Neural progenitor cell (in vitro differentiated cells): ENCODE results near the gene HOXA1. TPM values are rescaled to one million over a fixed set of nuclear protein-coding genes. Genes with fewer than 3 reads are reported as not detected.

Source experiments
- DNase-seq: peaks from one replicate; pipeline ENCODE4 v3.0.0-alpha.2; 2016; ENCODE audit warnings: low spot score
- H2AFZ ChIP-seq: fragments of 200-600 bp; sonication (generic); replicated peaks from 2 replicates; pipeline ENCODE4 v1.6.1; 2016; ENCODE audit warnings: antibody characterized with exemption
- H3F3A ChIP-seq: fragments of 200-600 bp; sonication (generic); 2 replicates; pipeline ENCODE4 v1.6.1; 2016; ENCODE audit warnings: antibody characterized with exemption, low read depth
- H3K27ac ChIP-seq: fragments of 200-600 bp; sonication (generic); 2 replicates; pipeline ENCODE4 v1.5.1; 2016; ENCODE audit warnings: mild to moderate bottlenecking
- H3K27me3 ChIP-seq: fragments of 200-600 bp; sonication (generic); 2 replicates; pipeline ENCODE4 v1.6.1; 2016; ENCODE audit warnings: mild to moderate bottlenecking, moderate library complexity
- H3K36me3 ChIP-seq: fragments of 200-600 bp; sonication (generic); 2 replicates; pipeline ENCODE4 v1.5.1; 2016
- H3K4me1 ChIP-seq: fragments of 200-600 bp; sonication (generic); 2 replicates; pipeline ENCODE4 v1.6.1; 2016; ENCODE audit warnings: mixed run types
- H3K4me2 ChIP-seq: fragments of 200-600 bp; sonication (generic); 2 replicates; pipeline ENCODE4 v1.6.1; 2016
- H3K4me3 ChIP-seq: fragments of 200-600 bp; sonication (generic); 2 replicates; pipeline ENCODE4 v1.5.1; 2016
- H3K79me2 ChIP-seq: fragments of 200-600 bp; sonication (generic); 2 replicates; pipeline ENCODE4 v1.6.1; 2016; ENCODE audit warnings: low read depth
- H3K9ac ChIP-seq: fragments of 200-600 bp; sonication (generic); 2 replicates; pipeline ENCODE4 v1.6.1; 2016
- H3K9me3 ChIP-seq: fragments of 200-600 bp; sonication (generic); 2 replicates; pipeline ENCODE4 v1.5.1; 2016; ENCODE audit warnings: low read depth
- H4K20me1 ChIP-seq: fragments of 200-600 bp; sonication (generic); 2 replicates; pipeline ENCODE4 v1.6.1; 2016; ENCODE audit warnings: low read depth
- H3K27ac Mint-ChIP-seq: 3 replicates; pipeline ENCODE4 v1.8.0; 2021; ENCODE audit warnings: mixed read lengths
- H3K27me3 Mint-ChIP-seq: 2 replicates; pipeline ENCODE4 v1.8.0; 2022; ENCODE audit warnings: low read depth, mild to moderate bottlenecking, inconsistent platforms, moderate library complexity, mixed read lengths; ENCODE audit not compliant: insufficient read depth
- H3K36me3 Mint-ChIP-seq: 3 replicates; pipeline ENCODE4 v1.8.0; 2021; ENCODE audit warnings: mixed read lengths
- H3K4me1 Mint-ChIP-seq: 3 replicates; pipeline ENCODE4 v1.8.0; 2021; ENCODE audit warnings: mixed read lengths
- H3K4me3 Mint-ChIP-seq: 3 replicates; pipeline ENCODE4 v1.8.0; 2021; ENCODE audit warnings: mild to moderate bottlenecking, moderate library complexity, mixed read lengths
- H3K9me3 Mint-ChIP-seq: 3 replicates; pipeline ENCODE4 v1.8.0; 2020; ENCODE audit warnings: mixed read lengths
- EZH2 ChIP-seq: fragments of 200-600 bp; sonication (generic); IDR thresholded peaks from 2 replicates; pipeline ENCODE4 v1.6.1; 2017; ENCODE audit warnings: antibody characterized with exemption, mild to moderate bottlenecking, moderate library complexity
- EZH2phosphoT487 ChIP-seq: fragments of 200-600 bp; sonication (generic); IDR thresholded peaks from 2 replicates; pipeline ENCODE4 v1.6.1; 2017; ENCODE audit warnings: antibody characterized with exemption
- total RNA-seq: library from RNA; depleted of rRNA; stranded (reverse); fragments of >200 nt; gene quantifications from 2 replicates; pipeline ENCODE4 v1.2.3, GENCODE V29; 2015; ENCODE audit warnings: low replicate concordance
- TF ChIP-seq, protein P1 (sequence below): fragments of 200-600 bp; sonication (generic); IDR thresholded peaks from 2 replicates; pipeline ENCODE4 v1.5.1; 2017; ENCODE audit warnings: antibody characterized with exemption, mild to moderate bottlenecking

HOXA1 gene
- total RNA-seq, 1 donor from 2014 or later: not detected

DNA sequence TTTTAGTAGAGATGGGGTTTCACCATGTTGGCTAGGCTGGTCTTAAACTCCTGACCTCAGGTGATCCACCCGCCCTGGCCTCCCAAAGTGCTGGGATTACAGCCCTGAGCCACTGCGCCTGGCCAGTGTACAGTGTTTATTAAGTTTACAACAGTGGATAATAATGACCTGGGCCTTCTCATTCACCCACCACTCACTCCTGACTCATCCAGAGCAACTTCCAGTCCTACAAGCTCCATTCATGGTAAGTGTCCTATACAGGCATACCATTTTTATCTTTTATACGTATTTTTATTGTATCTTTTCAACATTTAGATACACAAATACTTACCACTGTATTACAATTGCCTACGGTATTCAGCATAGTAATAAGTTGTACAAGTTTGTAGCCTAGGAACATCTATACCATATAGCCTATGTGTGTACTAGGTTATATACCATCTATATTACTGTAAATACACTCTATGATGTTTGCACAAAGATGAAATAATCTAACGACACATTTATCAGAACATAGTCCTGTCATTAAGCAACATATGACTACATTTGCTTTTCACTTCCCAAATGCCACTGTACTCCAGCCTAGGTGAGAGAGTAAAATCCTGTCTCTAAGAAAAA, 17.1 kb downstream of the HOXA1 start:
- Histone ChIP-seq H3K4me2 (no peak overlapping the region), H3F3A (peaks cover 7% of the 10 kb centered on the region), H4K20me1 (no peaks in the 10 kb centered on the region), H3K9me3 (no peaks in the 10 kb centered on the region), H3K36me3 (no peaks in the 10 kb centered on the region), H3K4me1 (peaks cover 8% of the 10 kb centered on the region), H3K79me2 (no peaks in the 10 kb centered on the region), H3K4me3 (no peak overlapping the region), H3K9ac (no peak overlapping the region), H3K27ac (no peak overlapping the region), H2AFZ (no peak overlapping the region), H3K27me3 (peaks cover 12% of the 10 kb centered on the region)
- H3K4me3 Mint-ChIP-seq: no peak overlapping the region
- no peak overlapping the region for H3K27ac Mint-ChIP-seq
- H3K36me3 Mint-ChIP-seq: no peaks in the 10 kb centered on the region
- no peaks in the 10 kb centered on the region for H3K4me1 Mint-ChIP-seq
- TF ChIP-seq EZH2 (no peak), EZH2phosphoT487 (no peak)
- TF ChIP-seq, protein P1, sequence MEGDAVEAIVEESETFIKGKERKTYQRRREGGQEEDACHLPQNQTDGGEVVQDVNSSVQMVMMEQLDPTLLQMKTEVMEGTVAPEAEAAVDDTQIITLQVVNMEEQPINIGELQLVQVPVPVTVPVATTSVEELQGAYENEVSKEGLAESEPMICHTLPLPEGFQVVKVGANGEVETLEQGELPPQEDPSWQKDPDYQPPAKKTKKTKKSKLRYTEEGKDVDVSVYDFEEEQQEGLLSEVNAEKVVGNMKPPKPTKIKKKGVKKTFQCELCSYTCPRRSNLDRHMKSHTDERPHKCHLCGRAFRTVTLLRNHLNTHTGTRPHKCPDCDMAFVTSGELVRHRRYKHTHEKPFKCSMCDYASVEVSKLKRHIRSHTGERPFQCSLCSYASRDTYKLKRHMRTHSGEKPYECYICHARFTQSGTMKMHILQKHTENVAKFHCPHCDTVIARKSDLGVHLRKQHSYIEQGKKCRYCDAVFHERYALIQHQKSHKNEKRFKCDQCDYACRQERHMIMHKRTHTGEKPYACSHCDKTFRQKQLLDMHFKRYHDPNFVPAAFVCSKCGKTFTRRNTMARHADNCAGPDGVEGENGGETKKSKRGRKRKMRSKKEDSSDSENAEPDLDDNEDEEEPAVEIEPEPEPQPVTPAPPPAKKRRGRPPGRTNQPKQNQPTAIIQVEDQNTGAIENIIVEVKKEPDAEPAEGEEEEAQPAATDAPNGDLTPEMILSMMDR: no peak
- peaks cover 2% of the 10 kb centered on the region for H3K9me3 Mint-ChIP-seq
- no peak for DNase-seq
- H3K27me3 Mint-ChIP-seq: peaks cover 4% of the 10 kb centered on the region

DNA sequence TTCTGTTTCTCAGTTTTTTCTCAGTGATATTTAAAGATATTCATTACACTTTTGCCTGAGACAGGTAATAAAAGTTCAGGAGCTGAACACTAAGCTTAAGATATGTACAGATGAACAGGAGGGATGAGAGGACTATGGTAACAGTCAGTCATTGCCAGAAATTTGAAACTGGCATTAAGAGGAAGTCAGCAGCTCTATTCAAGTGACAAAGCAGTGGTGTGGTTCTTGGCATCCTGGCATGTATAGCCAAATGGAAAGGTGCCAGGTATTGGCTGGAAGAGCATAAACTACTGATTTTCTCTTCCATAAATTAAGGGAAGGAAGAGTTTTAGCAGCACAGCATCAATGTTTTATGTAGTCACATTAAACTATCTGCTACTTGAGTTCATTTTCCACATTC, 22.7 kb downstream of the HOXA1 start:
- H3K27ac Mint-ChIP-seq: no peak overlapping the region
- no peaks in the 10 kb centered on the region for H3K4me1 ChIP-seq

DNA sequence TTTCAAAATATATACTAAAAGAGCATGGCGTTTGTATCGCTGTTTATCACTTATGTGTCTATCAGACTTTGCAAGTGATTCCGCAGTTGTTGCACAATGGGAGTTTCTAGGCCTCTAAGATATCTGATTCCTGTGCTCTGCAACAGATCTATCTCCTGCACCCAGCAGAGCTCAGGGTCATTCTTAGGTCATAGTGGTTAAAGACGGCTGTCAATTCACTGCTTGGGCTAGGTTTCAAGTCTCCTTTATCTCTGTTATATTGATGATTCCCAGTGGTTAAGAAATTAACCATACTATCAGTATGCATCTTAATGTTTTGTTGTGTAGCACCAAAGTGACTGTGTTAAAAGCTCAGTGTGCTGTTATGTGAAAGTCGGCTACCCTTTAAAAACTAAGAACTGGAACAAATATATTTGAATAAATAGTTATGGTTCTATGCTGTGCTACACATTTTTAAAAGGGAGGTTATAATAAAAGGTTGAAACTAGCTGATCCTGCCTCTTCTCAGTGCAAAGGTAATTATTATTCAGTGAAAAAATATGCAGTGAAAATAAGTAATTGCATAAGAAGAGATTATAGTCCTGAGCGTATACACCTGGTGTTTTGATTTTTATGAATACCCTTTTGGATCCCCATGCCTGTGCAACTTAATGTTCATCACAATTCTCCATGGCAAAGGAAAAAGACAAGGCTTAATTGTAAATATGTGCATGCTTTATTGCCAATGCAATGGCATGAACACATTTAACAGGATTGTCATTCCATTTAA, 24.0 kb downstream of the HOXA1 start:
- no peak overlapping the region for H2AFZ ChIP-seq
- H3F3A ChIP-seq: no peaks in the 10 kb centered on the region
- Mint-ChIP-seq H3K4me3 (no peak overlapping the region), H3K9me3 (peaks cover 2% of the 10 kb centered on the region), H3K4me1 (peaks cover 8% of the 10 kb centered on the region), H3K27me3 (peaks cover 2% of the 10 kb centered on the region), H3K36me3 (no peaks in the 10 kb centered on the region), H3K27ac (no peak overlapping the region)
- H3K4me2 ChIP-seq: no peak overlapping the region
- TF ChIP-seq, protein P1: no peak
- no peak for TF ChIP-seq EZH2phosphoT487
- no peak for TF ChIP-seq EZH2
- H4K20me1 ChIP-seq: no peaks in the 10 kb centered on the region
- no peak overlapping the region for H3K27ac ChIP-seq
- DNase-seq: no peak
- no peaks in the 10 kb centered on the region for H3K27me3 ChIP-seq
- H3K9ac ChIP-seq: no peak overlapping the region
- H3K79me2 ChIP-seq: no peaks in the 10 kb centered on the region
- H3K4me1 ChIP-seq: no peaks in the 10 kb centered on the region
- no peaks in the 10 kb centered on the region for H3K9me3 ChIP-seq
- no peaks in the 10 kb centered on the region for H3K36me3 ChIP-seq
- H3K4me3 ChIP-seq: no peak overlapping the region

More for the DNA sequence above, 22.7 kb downstream of the HOXA1 start:
- Mint-ChIP-seq H3K4me3 (no peak overlapping the region), H3K27me3 (peaks cover 2% of the 10 kb centered on the region), H3K36me3 (no peaks in the 10 kb centered on the region), H3K4me1 (peaks cover 8% of the 10 kb centered on the region), H3K9me3 (peaks cover 2% of the 10 kb centered on the region)
- no peaks in the 10 kb centered on the region for H3K36me3 ChIP-seq
- H3K27me3 ChIP-seq: no peaks in the 10 kb centered on the region
- no peaks in the 10 kb centered on the region for H3K79me2 ChIP-seq
- DNase-seq: no peak
- H4K20me1 ChIP-seq: no peaks in the 10 kb centered on the region
- no peaks in the 10 kb centered on the region for H3K9me3 ChIP-seq
- H3K4me2 ChIP-seq: no peak overlapping the region
- no peak overlapping the region for H3K27ac ChIP-seq
- H2AFZ ChIP-seq: no peak overlapping the region
- no peak for TF ChIP-seq EZH2phosphoT487
- no peak for TF ChIP-seq EZH2
- TF ChIP-seq, protein P1: no peak
- H3K9ac ChIP-seq: no peak overlapping the region
- H3F3A ChIP-seq: no peaks in the 10 kb centered on the region
- no peak overlapping the region for H3K4me3 ChIP-seq
